Stimulated activated naive CD8-positive, alpha-beta T cell treated with anti-CD3 and anti-CD28 coated beads, Interleukin-15, amount 100 ng/mL, for 72 hours (primary cell): ENCODE measurements around the gene SULF2.
A peak's percentile ranks its signal among the peaks of the same experiment; 100 is the strongest.

Source experiments
- ATAC-seq: fragments of 150-1000 bp; cut with Tn5 transposase; 2 replicates; pipeline ENCODE4 v1.10.0; 2021; ENCODE audit warnings: mild to moderate bottlenecking, moderate library complexity
- DNase-seq, 2 donors: peaks; one replicate each; pipeline ENCODE4 v3.0.0; 2021 to 2022
- H3K27ac Mint-ChIP-seq, 2 donors: one replicate each; pipeline ENCODE4 v1.8.0; 2022; ENCODE audit warnings: mild to moderate bottlenecking in 2 of 2, mixed read lengths in 2 of 2, moderate library complexity in 2 of 2
- H3K27me3 Mint-ChIP-seq: one replicate; pipeline ENCODE4 v1.8.0; 2022; ENCODE audit warnings: mixed read lengths
- H3K4me1 Mint-ChIP-seq: one replicate; pipeline ENCODE4 v1.8.0; 2022; ENCODE audit warnings: mild to moderate bottlenecking, mixed read lengths
- H3K4me3 Mint-ChIP-seq, 2 donors: one replicate each; pipeline ENCODE4 v1.8.0; 2022; ENCODE audit warnings: mild to moderate bottlenecking in 2 of 2, mixed read lengths in 2 of 2, moderate library complexity in 1 of 2
- H3K9me3 Mint-ChIP-seq, 2 donors: one replicate each; pipeline ENCODE4 v1.8.0; 2022; ENCODE audit warnings: mixed read lengths in 2 of 2

The SULF2 gene

GRCh38 chr20:47726632-47727031 is 58.6 kb downstream of the SULF2 start:
- peak overlapping the region; percentile 78 to 85 for H3K4me3 Mint-ChIP-seq

DNA sequence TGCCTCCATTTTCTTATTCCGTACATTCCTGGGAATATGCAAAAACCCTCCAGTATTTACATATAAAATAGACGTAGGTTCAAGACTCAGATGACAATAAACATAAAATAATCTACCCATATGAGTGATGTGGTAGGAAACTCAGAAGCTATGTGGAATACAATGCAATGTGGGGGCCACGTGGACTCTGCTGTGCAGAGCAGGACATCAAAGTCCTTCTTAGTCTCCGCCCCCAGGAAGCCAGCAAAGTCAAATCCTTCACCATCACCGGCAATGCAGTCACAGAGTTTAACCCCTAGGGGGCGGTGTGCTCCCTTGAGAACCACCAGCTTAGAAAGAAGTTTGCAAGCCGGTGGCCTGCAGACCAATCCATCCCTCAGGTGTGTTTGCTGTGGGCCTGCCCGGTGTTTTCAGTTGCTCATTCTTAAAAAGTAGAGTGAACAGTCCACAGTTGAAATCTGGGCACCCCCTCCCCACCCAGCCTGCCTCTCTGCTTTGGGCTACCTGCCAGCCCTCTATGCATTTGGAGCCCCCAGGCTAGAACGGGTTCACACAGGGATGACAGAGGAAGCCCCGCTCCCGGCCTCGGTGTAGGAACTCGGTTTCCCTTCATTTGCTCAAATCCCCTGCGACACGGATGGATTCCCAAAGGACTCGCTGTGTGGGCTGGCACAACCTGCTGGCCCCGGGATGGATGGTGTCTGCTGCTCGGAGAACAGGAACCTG is 59.9 kb downstream of the SULF2 start:
- peak; percentile 79 for ATAC-seq
- no peaks in the 10 kb centered on the region for H3K27me3 Mint-ChIP-seq
- H3K9me3 Mint-ChIP-seq, result no peaks in the 10 kb centered on the region
- no peak overlapping the region for H3K27ac Mint-ChIP-seq
- peaks cover 33% of the 10 kb centered on the region for H3K4me1 Mint-ChIP-seq
- DNase-seq, result peak; percentile 80 to 85
- H3K4me3 Mint-ChIP-seq, result no peak overlapping the region

More at GRCh38 chr20:47726632-47727031, 58.6 kb downstream of the SULF2 start:
- DNase-seq (no peak), ATAC-seq (no peak)
- Mint-ChIP-seq H3K27ac (no peak overlapping the region), H3K27me3 (no peaks in the 10 kb centered on the region), H3K4me1 (peaks cover 33% of the 10 kb centered on the region), H3K9me3 (no peaks in the 10 kb centered on the region)

GRCh38 chr20:47724910-47725247 is 60.4 kb downstream of the SULF2 start:
- no peak overlapping the region for H3K27ac Mint-ChIP-seq
- no peak overlapping the region for H3K4me3 Mint-ChIP-seq
- peaks cover 33% of the 10 kb centered on the region for H3K4me1 Mint-ChIP-seq
- DNase-seq, result no peak
- ATAC-seq, result no peak
- no peaks in the 10 kb centered on the region for H3K9me3 Mint-ChIP-seq
- no peaks in the 10 kb centered on the region for H3K27me3 Mint-ChIP-seq

- no peak overlapping the region for H3K27ac Mint-ChIP-seq
- no peaks in the 10 kb centered on the region for H3K27me3 Mint-ChIP-seq
- no peak overlapping the region for H3K4me3 Mint-ChIP-seq
- no peak for ATAC-seq
- H3K9me3 Mint-ChIP-seq, result no peaks in the 10 kb centered on the region
- DNase-seq, result no peak
- peaks cover 33% of the 10 kb centered on the region for H3K4me1 Mint-ChIP-seq
Observed at GRCh38 chr20:47724396-47724795, 60.9 kb downstream of the SULF2 start.

DNA sequence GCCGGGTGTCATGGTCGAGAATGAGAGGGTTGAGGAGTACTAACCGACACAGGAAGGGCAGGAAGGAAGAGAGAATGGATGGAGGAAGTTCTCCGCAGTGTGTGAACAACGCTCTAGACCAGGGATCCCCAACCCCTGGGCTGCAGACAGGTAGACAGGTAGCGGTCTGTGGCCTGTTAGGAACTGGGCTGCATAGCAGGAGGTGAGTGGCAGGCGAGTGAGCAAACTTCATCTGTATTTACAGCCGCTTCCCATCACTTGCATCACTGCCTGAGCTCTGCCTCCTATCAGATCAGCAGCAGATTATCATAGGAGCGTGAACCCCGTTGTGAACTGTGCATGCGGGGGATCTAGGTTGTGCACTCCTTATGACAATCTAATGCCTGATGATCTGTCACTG is 62.0 kb downstream of the SULF2 start:
- H3K27ac Mint-ChIP-seq, result peak overlapping the region in 1 of 2 donors; percentile 64
- H3K27me3 Mint-ChIP-seq, result no peaks in the 10 kb centered on the region
- H3K4me3 Mint-ChIP-seq, result no peak overlapping the region
- ATAC-seq (no peak), DNase-seq (no peak)
- peaks cover 32% of the 10 kb centered on the region for H3K4me1 Mint-ChIP-seq
- no peaks in the 10 kb centered on the region for H3K9me3 Mint-ChIP-seq

- Mint-ChIP-seq H3K4me1 (peaks cover 9% of the 10 kb centered on the region), H3K4me3 (no peak overlapping the region), H3K27me3 (no peaks in the 10 kb centered on the region), H3K9me3 (no peaks in the 10 kb centered on the region), H3K27ac (no peak overlapping the region)
- DNase-seq, result no peak
- no peak for ATAC-seq
Observed at GRCh38 chr20:47720636-47721427, 64.4 kb downstream of the SULF2 start.

- no peak overlapping the region for H3K27ac Mint-ChIP-seq
- H3K4me3 Mint-ChIP-seq, result no peak overlapping the region
- DNase-seq, result no peak
- ATAC-seq, result no peak
- H3K4me1 Mint-ChIP-seq, result no peaks in the 10 kb centered on the region
- H3K9me3 Mint-ChIP-seq, result no peaks in the 10 kb centered on the region
- H3K27me3 Mint-ChIP-seq, result no peaks in the 10 kb centered on the region
Observed at GRCh38 chr20:47719625-47720024, 65.7 kb downstream of the SULF2 start.

DNA sequence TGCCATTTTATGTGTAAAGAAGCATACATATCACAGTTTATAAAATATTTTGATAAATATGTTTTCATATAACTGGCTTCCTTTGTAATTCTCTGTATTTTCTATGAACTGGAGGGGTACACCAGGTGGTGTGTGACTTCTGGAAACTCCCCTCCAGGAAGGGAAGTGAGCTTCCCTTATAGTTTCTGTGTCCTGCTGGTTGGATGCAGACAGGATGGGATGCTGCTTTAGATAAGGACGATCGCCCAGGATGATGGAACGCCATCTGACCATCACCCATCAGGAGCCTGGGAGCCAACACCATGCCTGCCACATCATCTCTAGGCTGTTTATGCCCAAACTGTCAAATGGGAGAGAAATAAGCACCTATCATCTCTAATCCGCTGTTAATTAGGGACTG is 66.1 kb downstream of the SULF2 start:
- DNase-seq, result no peak
- H3K4me1 Mint-ChIP-seq, result no peaks in the 10 kb centered on the region
- no peak overlapping the region for H3K27ac Mint-ChIP-seq
- no peaks in the 10 kb centered on the region for H3K27me3 Mint-ChIP-seq
- no peak overlapping the region for H3K4me3 Mint-ChIP-seq
- no peaks in the 10 kb centered on the region for H3K9me3 Mint-ChIP-seq
- no peak for ATAC-seq

DNA sequence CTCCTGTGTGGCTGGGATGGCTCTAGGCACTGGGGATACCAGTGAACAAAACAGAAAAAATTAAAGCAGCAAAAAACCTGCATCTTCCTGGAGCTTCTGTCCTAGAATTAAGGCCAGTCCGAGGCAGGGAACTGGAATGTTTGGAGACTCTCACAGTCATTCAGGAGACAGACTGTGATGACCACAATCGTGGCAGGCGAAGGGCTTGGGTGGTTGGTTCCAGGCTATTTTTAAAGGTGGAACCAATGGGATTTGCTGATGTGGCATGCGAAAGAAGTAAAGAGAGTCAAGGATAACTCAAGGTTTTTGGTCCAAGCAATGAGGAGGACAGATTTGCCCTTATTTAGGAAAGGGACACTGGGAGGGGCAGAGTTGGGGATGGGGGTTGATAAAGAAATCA is 66.9 kb downstream of the SULF2 start:
- H3K4me3 Mint-ChIP-seq, result no peak overlapping the region
- DNase-seq (no peak), ATAC-seq (no peak)
- no peaks in the 10 kb centered on the region for H3K27me3 Mint-ChIP-seq
- no peak overlapping the region for H3K27ac Mint-ChIP-seq
- no peaks in the 10 kb centered on the region for H3K4me1 Mint-ChIP-seq
- no peaks in the 10 kb centered on the region for H3K9me3 Mint-ChIP-seq

- Mint-ChIP-seq H3K27ac (no peak overlapping the region), H3K4me1 (no peaks in the 10 kb centered on the region), H3K4me3 (no peak overlapping the region), H3K27me3 (no peaks in the 10 kb centered on the region), H3K9me3 (no peaks in the 10 kb centered on the region)
- no peak for DNase-seq
- no peak for ATAC-seq
Observed at GRCh38 chr20:47717421-47717820, 67.9 kb downstream of the SULF2 start.

DNA sequence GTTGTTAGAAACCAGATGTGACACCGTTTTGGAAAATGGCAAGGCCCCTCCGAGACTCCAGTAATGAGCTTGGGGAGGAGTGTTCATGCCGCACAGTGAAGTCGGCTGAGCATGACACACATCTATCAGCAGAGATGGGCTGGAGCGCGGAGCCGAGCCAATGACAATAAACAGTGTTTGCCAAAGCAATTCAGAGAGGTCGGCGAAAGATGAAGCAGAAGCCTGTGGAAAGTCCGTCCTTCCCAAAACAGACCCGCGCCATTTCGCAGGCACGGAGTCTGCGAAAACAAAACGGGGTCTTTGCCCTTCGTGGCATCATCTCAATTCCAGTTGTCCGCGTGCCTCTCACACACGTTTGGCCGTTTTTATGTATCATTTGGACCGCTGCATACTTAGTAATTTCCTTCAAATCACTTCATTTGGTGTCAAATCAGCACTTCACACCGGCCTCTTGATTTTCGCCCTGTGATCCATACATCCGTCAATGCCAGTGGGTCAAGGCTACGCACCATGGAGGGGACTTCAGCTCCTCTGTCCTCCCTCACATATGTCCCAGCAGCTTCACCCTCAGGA is 71.3 kb downstream of the SULF2 start:
- no peak for DNase-seq
- ATAC-seq, result no peak
- no peak overlapping the region for H3K27ac Mint-ChIP-seq
- H3K4me1 Mint-ChIP-seq, result no peaks in the 10 kb centered on the region
- no peaks in the 10 kb centered on the region for H3K9me3 Mint-ChIP-seq
- H3K27me3 Mint-ChIP-seq, result peaks cover 23% of the 10 kb centered on the region
- H3K4me3 Mint-ChIP-seq, result no peak overlapping the region

DNA sequence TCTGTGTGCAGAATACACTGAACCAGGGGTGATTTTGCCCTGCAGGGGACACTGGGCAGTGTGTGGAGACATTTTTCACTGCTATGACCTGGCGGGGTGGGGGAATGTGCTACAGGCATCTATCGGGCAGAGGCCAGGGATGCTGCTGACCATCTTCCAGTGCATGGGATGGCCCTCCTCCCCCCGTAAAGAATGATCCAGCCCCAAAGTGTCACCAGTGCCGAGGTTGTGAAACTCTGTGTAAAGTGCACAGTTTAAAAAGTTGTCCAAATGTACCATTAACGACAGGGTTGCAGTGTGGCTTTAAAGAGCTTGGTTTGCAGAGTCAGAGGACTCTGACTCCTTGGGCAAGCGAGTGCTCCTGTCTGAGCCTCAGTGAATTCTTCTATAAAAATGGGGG is 72.1 kb downstream of the SULF2 start:
- ATAC-seq (no peak), DNase-seq (no peak)
- no peak overlapping the region for H3K4me3 Mint-ChIP-seq
- no peaks in the 10 kb centered on the region for H3K9me3 Mint-ChIP-seq
- no peaks in the 10 kb centered on the region for H3K4me1 Mint-ChIP-seq
- H3K27ac Mint-ChIP-seq, result no peak overlapping the region
- H3K27me3 Mint-ChIP-seq, result peaks cover 23% of the 10 kb centered on the region

DNA sequence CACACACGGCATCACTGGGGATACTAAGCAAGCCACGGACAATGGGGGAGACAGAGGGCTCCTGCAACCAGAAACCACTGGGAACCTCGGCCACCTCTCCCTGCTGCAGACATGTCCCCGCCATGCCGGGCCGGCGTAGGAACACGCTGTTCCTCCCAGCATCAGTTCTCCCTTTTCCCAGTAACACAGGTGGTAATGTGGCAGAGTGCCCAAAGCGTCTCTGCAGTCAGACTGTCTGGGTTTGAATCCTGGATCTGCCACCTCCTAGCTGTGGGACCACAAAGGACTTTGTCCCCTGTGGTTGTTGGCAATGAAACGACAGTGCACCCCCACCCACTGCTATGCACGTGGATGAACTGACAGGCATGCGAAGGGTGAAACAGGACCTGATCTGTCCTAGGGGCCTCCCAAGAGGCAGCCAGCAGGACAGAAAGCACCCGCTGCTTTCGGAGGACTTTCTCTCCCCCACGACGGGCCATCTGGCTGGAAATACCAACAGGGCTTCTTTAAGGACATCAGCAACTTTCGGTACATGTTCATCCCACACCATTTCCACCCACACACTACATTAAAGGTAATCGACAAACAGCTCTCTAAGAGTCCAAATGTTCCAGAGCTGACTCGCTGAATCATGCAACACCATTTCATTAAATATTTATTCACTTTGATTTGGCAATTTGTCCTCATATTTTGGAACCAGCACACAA is 74.1 kb downstream of the SULF2 start:
- Mint-ChIP-seq H3K27me3 (peaks cover 23% of the 10 kb centered on the region), H3K4me1 (no peaks in the 10 kb centered on the region), H3K27ac (no peak overlapping the region), H3K9me3 (no peaks in the 10 kb centered on the region), H3K4me3 (no peak overlapping the region)
- no peak for ATAC-seq
- no peak for DNase-seq

DNA sequence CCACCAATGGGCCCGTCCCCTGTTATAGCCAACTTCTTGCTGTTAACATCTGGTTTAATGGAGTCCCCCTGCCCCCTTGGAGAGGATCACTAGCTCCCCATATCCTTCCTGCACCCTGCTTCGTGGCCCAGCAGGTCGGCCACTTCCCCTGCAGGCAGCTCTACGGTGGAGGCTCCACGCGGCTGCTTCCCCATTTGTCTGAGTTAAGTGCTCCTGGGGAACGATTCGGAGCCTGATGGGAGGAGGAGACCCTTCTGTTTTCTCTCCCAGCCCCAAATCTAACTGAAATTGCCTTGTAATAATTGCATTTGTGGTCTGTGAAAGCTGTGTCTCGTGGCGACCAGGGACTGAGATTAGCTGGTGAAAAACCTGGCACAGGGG is 74.6 kb downstream of the SULF2 start:
- no peak overlapping the region for H3K4me3 Mint-ChIP-seq
- ATAC-seq (no peak), DNase-seq (no peak)
- H3K27ac Mint-ChIP-seq, result no peak overlapping the region
- no peaks in the 10 kb centered on the region for H3K4me1 Mint-ChIP-seq
- no peaks in the 10 kb centered on the region for H3K9me3 Mint-ChIP-seq
- H3K27me3 Mint-ChIP-seq, result peaks cover 23% of the 10 kb centered on the region

DNA sequence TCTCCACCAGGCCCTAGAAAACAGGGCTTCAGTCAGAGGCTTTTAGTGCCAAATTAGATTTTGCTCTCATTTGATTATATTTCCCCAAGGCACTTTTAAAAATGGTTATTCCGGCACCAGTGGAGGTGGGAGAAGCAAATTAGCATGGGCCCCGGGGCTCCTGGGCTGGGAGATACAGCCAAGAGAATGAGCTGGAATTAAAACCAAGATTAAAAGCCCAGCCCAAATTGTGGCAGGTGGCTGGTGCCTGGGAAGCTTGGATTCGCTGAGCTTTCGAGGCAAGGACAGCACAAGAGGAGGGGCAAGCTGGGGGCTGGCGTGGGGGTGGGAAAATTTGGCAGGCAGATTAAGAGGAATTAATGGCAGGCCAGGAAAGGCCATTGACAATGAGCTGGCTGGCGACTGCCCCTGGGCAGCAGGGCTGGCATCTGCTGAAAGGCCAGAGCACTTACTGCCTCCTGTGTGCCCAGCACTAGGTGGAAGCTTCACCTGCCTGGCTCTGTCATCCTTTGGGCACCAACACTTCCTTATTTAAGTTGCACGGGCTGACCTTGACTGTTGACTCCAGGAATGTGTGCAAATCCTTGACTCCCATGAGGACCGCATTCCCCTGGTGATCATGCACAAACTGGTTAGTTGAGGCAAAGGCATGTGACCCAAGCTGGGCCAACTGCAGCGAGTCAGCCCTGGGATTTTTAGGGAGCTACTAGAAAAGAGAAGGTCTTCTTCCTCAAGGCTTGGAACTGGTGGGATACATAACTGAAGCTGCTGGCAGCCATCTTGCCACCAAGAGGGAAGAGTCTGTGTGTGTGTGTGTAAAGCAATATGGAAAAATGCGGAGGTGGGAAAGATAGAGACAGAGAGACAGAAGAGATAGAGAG is 76.1 kb downstream of the SULF2 start:
- no peak for DNase-seq
- Mint-ChIP-seq H3K9me3 (no peaks in the 10 kb centered on the region), H3K4me1 (no peaks in the 10 kb centered on the region), H3K4me3 (no peak overlapping the region), H3K27me3 (peaks cover 23% of the 10 kb centered on the region), H3K27ac (peak overlapping the region in 1 of 2 donors; percentile 20)
- ATAC-seq, result no peak
